IMR-90 (cell line): ENCODE data around the gene FOXC1. TPM values are rescaled to one million over a fixed set of nuclear protein-coding genes. Genes with fewer than 3 reads are reported as not detected.

Experiments used
- ATAC-seq: fragments of 200-7000 bp; cut with Tn5 transposase; 2 replicates; pipeline ENCODE4 v1.9.1; 2020; ENCODE audit warnings: low read depth, mild to moderate bottlenecking, moderate library complexity
- BruUV-seq: library from RNA; stranded (reverse); fragments of 400-500 nt; replicated peaks from 2 replicates; lab custom pipeline; 2021; lab: Mats Ljungman, UMichigan
- CTCF ChIA-PET: fragments of 300-600 bp; formaldehyde crosslinking; extraction: SDS; loops from one replicate; lab custom pipeline; 2021; ENCODE audit warnings: antibody characterized with exemption; lab: Yijun Ruan, JAX
- POLR2A ChIA-PET: fragments of 300-600 bp; sonication (Branson Sonifier 250); formaldehyde crosslinking; loops from one replicate; lab custom pipeline; 2022; ENCODE audit warnings: antibody characterized with exemption; ENCODE audit not compliant: unreplicated experiment; lab: Charles Lee
- DNase-seq: peaks from one replicate; pipeline ENCODE4 v3.0.0; 2013
- H2AFZ ChIP-seq: replicated peaks from 2 replicates; pipeline ENCODE3; 2013; ENCODE audit warnings: low read length, mild to moderate bottlenecking; ENCODE audit not compliant: poor library complexity
- H2AK5ac ChIP-seq: 2 replicates; pipeline ENCODE4 v1.6.1; 2013; ENCODE audit warnings: low read depth, low read length, inconsistent platforms
- H2AK9ac ChIP-seq: replicated peaks from 2 replicates; pipeline ENCODE3; 2013; ENCODE audit warnings: mild to moderate bottlenecking, low read depth, low read length, moderate library complexity; ENCODE audit not compliant: poor library complexity
- H2BK120ac ChIP-seq: 2 replicates; pipeline ENCODE4 v1.6.1; 2013; ENCODE audit warnings: low read depth, low read length, inconsistent platforms
- H2BK15ac ChIP-seq: 3 replicates; pipeline ENCODE4 v1.6.1; 2013; ENCODE audit warnings: low read depth, low read length, inconsistent platforms
- H2BK20ac ChIP-seq: 2 replicates; pipeline ENCODE4 v1.6.1; 2013; ENCODE audit warnings: low read depth, mild to moderate bottlenecking, inconsistent platforms, low read length, moderate library complexity
- H2BK5ac ChIP-seq: 2 replicates; pipeline ENCODE4 v1.6.1; 2013; ENCODE audit warnings: mild to moderate bottlenecking, low read depth, low read length, inconsistent platforms; ENCODE audit not compliant: poor library complexity, severe bottlenecking
- H3K14ac ChIP-seq: replicated peaks from 2 replicates; pipeline ENCODE4 v1.6.1; 2013; ENCODE audit warnings: low read depth, low read length, inconsistent platforms
- H3K18ac ChIP-seq: 2 replicates; pipeline ENCODE4 v1.6.1; 2013; ENCODE audit warnings: low read depth, low read length, control low read depth
- H3K23ac ChIP-seq: 2 replicates; pipeline ENCODE4 v1.6.1; 2013; ENCODE audit warnings: low read depth, low read length, inconsistent platforms
- H3K27ac ChIP-seq: 2 replicates; pipeline ENCODE4 v1.5.1; 2013; ENCODE audit warnings: mild to moderate bottlenecking, control low read depth, low read length; ENCODE audit not compliant: insufficient read depth
- H3K27me3 ChIP-seq: 2 replicates; pipeline ENCODE4 v1.6.1; 2013; ENCODE audit warnings: low read length; ENCODE audit not compliant: control insufficient read depth, insufficient read depth
- H3K36me3 ChIP-seq: 2 replicates; pipeline ENCODE4 v1.6.1; 2013; ENCODE audit warnings: low read length, mixed read lengths; ENCODE audit not compliant: control insufficient read depth, insufficient read depth
- H3K4ac ChIP-seq: 2 replicates; pipeline ENCODE4 v1.6.1; 2013; ENCODE audit warnings: low read depth, low read length, inconsistent platforms
- H3K4me1 ChIP-seq: 2 replicates; pipeline ENCODE4 v1.6.1; 2013; ENCODE audit warnings: low read length, mixed read lengths; ENCODE audit not compliant: control insufficient read depth, insufficient read depth
- H3K4me2 ChIP-seq: 2 replicates; pipeline ENCODE4 v1.6.1; 2013; ENCODE audit warnings: low read depth, mild to moderate bottlenecking, control low read depth, low read length, moderate library complexity
- H3K4me3 ChIP-seq: 2 replicates; pipeline ENCODE4 v1.5.1; 2013; ENCODE audit warnings: low read depth, mild to moderate bottlenecking, control low read depth, low read length, moderate library complexity; ENCODE audit not compliant: insufficient read depth
- H3K56ac ChIP-seq: 2 replicates; pipeline ENCODE4 v1.6.1; 2013; ENCODE audit warnings: low read length, inconsistent platforms; ENCODE audit not compliant: insufficient read depth; ENCODE audit errors: extremely low read depth
- H3K79me1 ChIP-seq, 2 experiments: 2 replicates each; pipeline ENCODE4 v1.6.1; 2013; ENCODE audit warnings: low read length in 2 of 2, inconsistent platforms in 1 of 2, low read depth in 1 of 2
- H3K9ac ChIP-seq: 2 replicates; pipeline ENCODE4 v1.6.1; 2013; ENCODE audit warnings: low read depth, low read length, control low read depth
- H3K9me1 ChIP-seq: 2 replicates; pipeline ENCODE4 v1.6.1; 2013; ENCODE audit warnings: low read length, inconsistent platforms; ENCODE audit not compliant: insufficient read depth
- H3K9me3 ChIP-seq: 2 replicates; pipeline ENCODE4 v1.6.1; 2013; ENCODE audit warnings: low read length; ENCODE audit not compliant: control insufficient read depth, insufficient read depth
- H4K20me1 ChIP-seq: 2 replicates; pipeline ENCODE4 v1.6.1; 2013; ENCODE audit warnings: low read length, inconsistent platforms; ENCODE audit not compliant: insufficient read depth
- H4K5ac ChIP-seq: 2 replicates; pipeline ENCODE4 v1.6.1; 2013; ENCODE audit warnings: mild to moderate bottlenecking, low read depth, low read length, control low read depth
- H4K8ac ChIP-seq, 2 experiments: 2 replicates each; pipeline ENCODE4 v1.6.1; 2013; ENCODE audit warnings: low read depth in 2 of 2, low read length in 2 of 2, control low read depth in 1 of 2, inconsistent platforms in 1 of 2
- H4K91ac ChIP-seq: 2 replicates; pipeline ENCODE4 v1.6.1; 2013; ENCODE audit warnings: low read depth, low read length, inconsistent platforms; ENCODE audit not compliant: insufficient read depth
- BHLHE40 ChIP-seq: fragments of 150-350 bp; IDR thresholded peaks from 2 replicates; pipeline ENCODE4 v1.6.1; 2016; ENCODE audit warnings: mild to moderate bottlenecking, low read depth, low read length
- CEBPB ChIP-seq: IDR thresholded peaks from 2 replicates; pipeline ENCODE4 v1.6.1; 2012; ENCODE audit warnings: low read depth, low read length, improper control_type of control experiment
- CHD1 ChIP-seq: IDR thresholded peaks from 2 replicates; pipeline ENCODE4 v1.6.1; 2012; ENCODE audit warnings: low read depth, low read length, improper control_type of control experiment
- CTCF ChIP-seq: conservative IDR thresholded peaks from 2 replicates; pipeline ENCODE4 v1.5.1; 2012; ENCODE audit warnings: mild to moderate bottlenecking, low read depth, low read length, improper control_type of control experiment
- ELK1 ChIP-seq: fragments of 150-350 bp; IDR thresholded peaks from 2 replicates; pipeline ENCODE4 v1.6.1; 2016; ENCODE audit warnings: low read depth, mild to moderate bottlenecking, low read length, moderate library complexity, borderline replicate concordance
- FOS ChIP-seq: fragments of 150-350 bp; IDR thresholded peaks from 2 replicates; pipeline ENCODE4 v1.6.1; 2016; ENCODE audit warnings: low read depth, low read length
- MAFK ChIP-seq: IDR thresholded peaks from 2 replicates; pipeline ENCODE4 v1.6.1; 2012; ENCODE audit warnings: low read depth, low read length, improper control_type of control experiment
- MAZ ChIP-seq: IDR thresholded peaks from 2 replicates; pipeline ENCODE4 v1.6.1; 2012; ENCODE audit warnings: low read depth, mild to moderate bottlenecking, low read length, improper control_type of control experiment, moderate library complexity, borderline replicate concordance
- MXI1 ChIP-seq: IDR thresholded peaks from 2 replicates; pipeline ENCODE4 v1.6.1; 2012; ENCODE audit warnings: low read depth, mild to moderate bottlenecking, low read length, moderate library complexity, borderline replicate concordance
- NFE2L2 ChIP-seq: fragments of 150-350 bp; IDR thresholded peaks from 2 replicates; pipeline ENCODE4 v1.6.1; 2016; ENCODE audit warnings: low read depth, mild to moderate bottlenecking, low read length
- POLR2A ChIP-seq: IDR thresholded peaks from 2 replicates; pipeline ENCODE4 v1.6.1; 2012; ENCODE audit warnings: mild to moderate bottlenecking, low read depth, low read length
- RAD21 ChIP-seq: IDR thresholded peaks from 2 replicates; pipeline ENCODE4 v1.6.1; 2012; ENCODE audit warnings: low read length, improper control_type of control experiment
- RCOR1 ChIP-seq: IDR thresholded peaks from 2 replicates; pipeline ENCODE4 v1.6.1; 2012; ENCODE audit warnings: mild to moderate bottlenecking, low read length, improper control_type of control experiment; ENCODE audit not compliant: insufficient replicate concordance
- RFX5 ChIP-seq: IDR thresholded peaks from 2 replicates; pipeline ENCODE4 v1.8.0; 2012; ENCODE audit warnings: low read depth, mild to moderate bottlenecking, low read length, moderate library complexity
- SMC3 ChIP-seq: fragments of 150-350 bp; IDR thresholded peaks from 2 replicates; pipeline ENCODE4 v1.6.1; 2016; ENCODE audit warnings: low read depth, mild to moderate bottlenecking, antibody characterized with exemption, low read length, moderate library complexity
- USF2 ChIP-seq: fragments of 150-350 bp; IDR thresholded peaks from 2 replicates; pipeline ENCODE4 v1.6.1; 2017; ENCODE audit warnings: mild to moderate bottlenecking, antibody characterized with exemption, low read length, low read depth
- dilution Hi-C: fragments of 300-500 bp; cut with HindIII; formaldehyde crosslinking; loops from one replicate; pipeline ENCODE4 v1.14.3; 2018; ENCODE audit warnings: low sequenced_read_pairs; ENCODE audit not compliant: unreplicated experiment
- in situ Hi-C: fragments of 300-500 bp; cut with MboI; formaldehyde crosslinking; loops from 3 replicates; pipeline ENCODE4 v1.14.3; 2019; ENCODE audit warnings: low sequenced_read_pairs, inconsistent platforms, mixed read lengths
- intact Hi-C: fragments of 100-400 bp; cut with micrococcal nuclease; formaldehyde crosslinking; loops from 2 replicates; pipeline ENCODE4 v1.10.0; 2022
- polyA plus RNA-seq, 3 experiments: library from polyadenylated mRNA; depleted of rRNA; stranded (reverse); fragments of >200 nt; gene quantifications; 2 replicates each; pipeline ENCODE4 v1.2.3, GENCODE V29; 2012; ENCODE audit warnings: low replicate concordance in 1 of 3
- total RNA-seq: library from RNA; depleted of rRNA; stranded (reverse); fragments of >200 nt; gene quantifications from 2 replicates; pipeline ENCODE4 v1.2.3, GENCODE V29; 2012

The FOXC1 gene
- total and polyA plus RNA-seq, 2 of the 4 experiments (the other 2 are of a cell fraction) = 1.3 to 4.0 TPM

GRCh38 chr6:1662534-1662933, 52.8 kb downstream of the FOXC1 start:
- Histone ChIP-seq H3K36me3 (no peaks in the 10 kb centered on the region), H3K9me3 (no peaks in the 10 kb centered on the region), H3K4me3 (no peak overlapping the region), H3K27me3 (no peaks in the 10 kb centered on the region), H3K14ac (peak overlapping the region; percentile 76), H4K5ac (peak overlapping the region; percentile 90; the same call in 1 of the 2 replicates), H2BK20ac (peak overlapping the region; percentile 83), H2BK120ac (peak overlapping the region; percentile 87), H2BK5ac (peak overlapping the region; percentile 50), H3K18ac (peak overlapping the region; percentile 94; the same call in 1 of the 2 replicates), H4K8ac (peak overlapping the region; percentile 54 to 60; a peak in 2 of 4 replicates), H4K20me1 (no peaks in the 10 kb centered on the region), H3K4ac (peak overlapping the region; percentile 90), H2BK15ac (peak overlapping the region; percentile 87; the same call in 2 of the 3 replicates), H3K4me1 (peaks cover 22% of the 10 kb centered on the region), H3K9me1 (peaks cover 17% of the 10 kb centered on the region), H2AK5ac (peak overlapping the region; percentile 96), H3K79me1 (no peaks in the 10 kb centered on the region), H2AFZ (peak overlapping the region; percentile 16), H3K9ac (no peak overlapping the region), H3K23ac (peak overlapping the region; percentile 55), H3K4me2 (peak overlapping the region; percentile 68), H3K27ac (peak overlapping the region; percentile 95), H3K56ac (peak overlapping the region; percentile 14; the same call in 1 of the 2 replicates), H4K91ac (peak overlapping the region; percentile 59), H2AK9ac (peak overlapping the region; percentile 20)
- TF ChIP-seq NFE2L2 = no peak
- no peak for TF ChIP-seq FOS
- no peak for TF ChIP-seq POLR2A
- TF ChIP-seq ELK1 = no peak
- TF ChIP-seq MXI1 = no peak
- TF ChIP-seq SMC3 = no peak
- TF ChIP-seq USF2 = no peak
- no peak for TF ChIP-seq MAFK
- TF ChIP-seq CEBPB = no peak
- no peak for TF ChIP-seq CHD1
- TF ChIP-seq RFX5 = no peak
- TF ChIP-seq BHLHE40 = no peak
- TF ChIP-seq CTCF = no peak
- no peak for TF ChIP-seq RCOR1
- TF ChIP-seq MAZ = no peak
- TF ChIP-seq RAD21 = no peak
- CTCF ChIA-PET = interaction anchor here (0.9 to 1.4 kb wide), 3 partner anchors 15 to 24 kb away, joined by 3 to 4 read pairs (median 4); no protein-coding TSS in a partner anchor
- DNase-seq (peak; percentile 85), ATAC-seq (peak; percentile 77)
- intact Hi-C loops (loop anchor here (2.0 kb wide), 1 partner anchor 52 kb away; no protein-coding TSS in a partner anchor), dilution Hi-C loops (no loop called here), in situ Hi-C loops (no loop called here)
- no TSS peak for BruUV-seq
- POLR2A ChIA-PET = interaction anchor here (0.6 kb wide), 1 partner anchor 51 kb away, joined by 3 read pairs; no protein-coding TSS in a partner anchor
